LNCaP clone FGC (cell line): ENCODE results near the gene SOX4.

Source experiments
- DNase-seq: peaks from one replicate; pipeline ENCODE4 v3.0.0-alpha.2; 2011; ENCODE audit warnings: low read depth
- H3K4me3 ChIP-seq: 2 replicates; pipeline ENCODE4 v1.5.1; 2011; ENCODE audit warnings: mild to moderate bottlenecking, low read depth, low read length, control low read depth
- TF ChIP-seq, protein P1 (sequence below): IDR thresholded peaks from 2 replicates; pipeline ENCODE4 v1.5.1; 2012; ENCODE audit warnings: mild to moderate bottlenecking; ENCODE audit not compliant: control insufficient read depth, insufficient read depth; ENCODE audit errors: extremely low read depth

Gene SOX4

DNA sequence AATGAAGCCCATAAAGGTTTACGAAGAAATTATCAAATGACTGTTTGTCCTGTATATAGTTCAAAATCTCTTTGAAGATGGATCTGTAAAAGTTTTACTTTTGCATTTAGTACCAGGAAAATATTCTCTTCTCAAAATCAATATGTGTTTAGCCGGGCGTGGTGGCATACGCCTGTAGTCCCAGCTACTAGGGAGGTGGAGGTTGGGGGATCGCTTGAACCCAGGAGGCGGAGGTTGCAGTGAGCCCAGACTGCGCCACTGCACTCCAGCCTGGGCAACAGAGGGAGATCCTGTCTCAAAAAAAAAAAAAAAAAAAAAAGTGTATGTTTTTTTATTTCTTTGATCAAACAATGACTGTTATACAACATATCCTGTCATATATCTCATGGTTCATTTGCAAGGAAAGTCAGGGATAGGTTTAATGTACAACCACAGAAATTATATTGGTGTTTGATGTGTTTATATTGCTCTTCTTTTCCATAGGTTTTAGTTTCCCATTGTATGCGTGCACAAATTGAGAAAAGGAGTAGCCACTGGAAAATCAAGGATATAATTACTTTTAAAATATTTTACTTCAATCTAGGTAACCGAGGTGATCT, 40.1 kb downstream of the SOX4 start:
- H3K4me3 ChIP-seq, result no peak overlapping the region
- no peak for DNase-seq
- TF ChIP-seq, protein P1, sequence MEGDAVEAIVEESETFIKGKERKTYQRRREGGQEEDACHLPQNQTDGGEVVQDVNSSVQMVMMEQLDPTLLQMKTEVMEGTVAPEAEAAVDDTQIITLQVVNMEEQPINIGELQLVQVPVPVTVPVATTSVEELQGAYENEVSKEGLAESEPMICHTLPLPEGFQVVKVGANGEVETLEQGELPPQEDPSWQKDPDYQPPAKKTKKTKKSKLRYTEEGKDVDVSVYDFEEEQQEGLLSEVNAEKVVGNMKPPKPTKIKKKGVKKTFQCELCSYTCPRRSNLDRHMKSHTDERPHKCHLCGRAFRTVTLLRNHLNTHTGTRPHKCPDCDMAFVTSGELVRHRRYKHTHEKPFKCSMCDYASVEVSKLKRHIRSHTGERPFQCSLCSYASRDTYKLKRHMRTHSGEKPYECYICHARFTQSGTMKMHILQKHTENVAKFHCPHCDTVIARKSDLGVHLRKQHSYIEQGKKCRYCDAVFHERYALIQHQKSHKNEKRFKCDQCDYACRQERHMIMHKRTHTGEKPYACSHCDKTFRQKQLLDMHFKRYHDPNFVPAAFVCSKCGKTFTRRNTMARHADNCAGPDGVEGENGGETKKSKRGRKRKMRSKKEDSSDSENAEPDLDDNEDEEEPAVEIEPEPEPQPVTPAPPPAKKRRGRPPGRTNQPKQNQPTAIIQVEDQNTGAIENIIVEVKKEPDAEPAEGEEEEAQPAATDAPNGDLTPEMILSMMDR, result no peak

DNA sequence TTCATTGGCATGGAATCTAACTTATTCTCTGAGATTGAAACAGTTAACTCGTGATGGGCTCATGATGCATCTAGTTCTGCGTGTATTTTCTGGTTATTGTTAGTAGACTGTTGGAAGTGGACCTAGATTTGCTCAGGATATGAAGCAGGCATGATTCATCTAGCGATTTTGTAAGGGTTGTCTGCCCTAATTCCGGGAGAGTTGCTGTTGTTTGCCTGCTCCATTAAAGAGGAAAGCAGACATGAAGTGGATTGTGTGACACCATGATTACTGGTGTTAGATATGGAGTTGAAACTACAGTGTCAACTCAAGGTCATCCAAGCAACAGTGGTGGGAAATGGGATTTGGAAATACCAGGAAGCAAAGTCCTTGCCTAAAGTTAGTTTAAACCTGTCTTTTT, 41.0 kb downstream of the SOX4 start:
- H3K4me3 ChIP-seq, result no peak overlapping the region
- no peak for DNase-seq
- TF ChIP-seq, protein P1, result no peak

DNA sequence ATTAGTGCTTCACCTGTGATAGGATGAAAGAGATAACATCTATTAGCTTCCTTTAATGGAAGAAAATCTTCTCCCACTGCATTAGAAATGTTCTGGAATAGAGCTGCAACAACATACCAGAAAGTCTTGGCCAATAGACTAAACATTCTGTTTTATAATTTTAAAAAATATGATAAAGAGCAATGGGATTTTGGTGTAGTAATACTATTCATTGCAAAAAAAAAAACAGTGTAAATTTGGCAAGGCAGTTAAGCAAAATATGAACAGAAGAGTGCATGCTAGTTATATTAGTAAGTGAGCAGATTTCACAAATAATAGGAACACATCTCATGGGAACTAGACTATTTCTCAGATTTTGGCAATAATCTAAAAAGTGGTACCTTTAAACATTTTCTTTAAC, 43.3 kb downstream of the SOX4 start:
- DNase-seq, result no peak
- TF ChIP-seq, protein P1, result no peak
- H3K4me3 ChIP-seq, result no peak overlapping the region

DNA sequence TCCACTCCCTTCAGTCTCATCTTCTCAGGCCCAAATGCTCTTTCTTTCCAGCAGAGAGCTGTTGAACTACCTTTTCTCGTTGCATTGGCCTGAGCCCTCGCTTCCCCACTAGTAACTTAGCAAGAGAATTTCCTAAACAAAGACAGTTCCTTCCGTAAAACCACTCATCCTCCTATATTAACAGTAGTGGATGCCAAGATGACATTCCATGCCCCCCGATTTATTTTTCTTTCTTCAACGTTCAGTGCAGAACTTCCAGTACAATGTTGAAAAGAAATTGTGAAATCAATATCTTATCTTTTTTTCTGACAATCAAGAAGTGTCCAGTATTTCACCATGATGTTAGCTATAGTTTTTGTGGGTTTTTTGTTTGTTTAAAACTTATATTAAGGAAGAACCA, 45.8 kb downstream of the SOX4 start:
- no peak overlapping the region for H3K4me3 ChIP-seq
- TF ChIP-seq, protein P1, result no peak
- DNase-seq, result no peak
